Measurements from ENCODE around the gene SHC3.
A peak's percentile ranks its signal among the peaks of the same experiment; 100 is the strongest.

SHC3 gene

DNA sequence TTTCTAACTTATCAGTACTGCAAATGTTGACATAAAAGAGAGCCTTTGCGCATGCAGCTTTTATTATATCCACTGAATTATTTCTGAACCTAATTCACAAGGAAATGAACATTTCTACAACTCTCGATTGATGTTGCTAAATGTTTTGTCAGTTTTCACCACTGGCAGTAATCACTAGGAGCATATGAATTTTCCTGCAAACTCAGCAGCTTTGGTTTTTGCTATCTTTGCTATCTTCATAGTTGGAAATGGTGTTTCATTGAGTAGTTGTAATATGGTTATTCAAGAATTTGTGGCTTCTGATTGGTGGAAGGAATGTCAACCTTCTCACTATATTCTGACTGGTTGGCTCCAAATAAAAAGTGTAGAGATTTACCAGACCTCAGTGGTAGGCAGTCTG is 8.9 kb upstream of the SHC3 start:
- TF ChIP-seq, protein P1, sequence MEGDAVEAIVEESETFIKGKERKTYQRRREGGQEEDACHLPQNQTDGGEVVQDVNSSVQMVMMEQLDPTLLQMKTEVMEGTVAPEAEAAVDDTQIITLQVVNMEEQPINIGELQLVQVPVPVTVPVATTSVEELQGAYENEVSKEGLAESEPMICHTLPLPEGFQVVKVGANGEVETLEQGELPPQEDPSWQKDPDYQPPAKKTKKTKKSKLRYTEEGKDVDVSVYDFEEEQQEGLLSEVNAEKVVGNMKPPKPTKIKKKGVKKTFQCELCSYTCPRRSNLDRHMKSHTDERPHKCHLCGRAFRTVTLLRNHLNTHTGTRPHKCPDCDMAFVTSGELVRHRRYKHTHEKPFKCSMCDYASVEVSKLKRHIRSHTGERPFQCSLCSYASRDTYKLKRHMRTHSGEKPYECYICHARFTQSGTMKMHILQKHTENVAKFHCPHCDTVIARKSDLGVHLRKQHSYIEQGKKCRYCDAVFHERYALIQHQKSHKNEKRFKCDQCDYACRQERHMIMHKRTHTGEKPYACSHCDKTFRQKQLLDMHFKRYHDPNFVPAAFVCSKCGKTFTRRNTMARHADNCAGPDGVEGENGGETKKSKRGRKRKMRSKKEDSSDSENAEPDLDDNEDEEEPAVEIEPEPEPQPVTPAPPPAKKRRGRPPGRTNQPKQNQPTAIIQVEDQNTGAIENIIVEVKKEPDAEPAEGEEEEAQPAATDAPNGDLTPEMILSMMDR (IDR thresholded peaks at IDR 0.05; ENCODE audit: control insufficient read depth, extremely low read depth, insufficient read depth): no peak
- DNase-seq (ENCODE audit: low read depth): no peak
- H3K4me3 ChIP-seq (ENCODE audit: low read depth, low read length): no peak overlapping the region

DNA sequence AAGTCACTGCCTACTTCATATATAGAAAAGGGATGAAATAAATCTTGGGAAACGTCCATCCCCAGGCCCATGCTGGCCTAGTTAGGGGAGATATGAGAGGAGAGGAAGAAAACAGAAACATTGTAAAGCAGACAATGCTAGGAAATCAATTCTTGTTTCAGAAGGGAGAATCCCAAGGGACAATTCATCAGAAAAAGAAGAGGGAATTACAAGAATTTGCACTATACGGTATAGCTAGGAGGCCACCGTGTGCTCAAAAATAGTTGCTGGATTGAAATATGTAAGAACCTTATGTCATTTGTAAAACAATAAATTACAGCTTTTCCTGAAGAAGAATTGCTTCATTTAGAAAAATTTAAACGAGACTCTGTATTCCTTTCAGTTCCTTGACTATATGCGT is 8.3 kb upstream of the SHC3 start:
- H3K4me3 ChIP-seq (ENCODE audit: low read depth, low read length): no peak overlapping the region
- TF ChIP-seq, protein P1 (IDR thresholded peaks at IDR 0.05; ENCODE audit: control insufficient read depth, extremely low read depth, insufficient read depth): no peak
- DNase-seq (ENCODE audit: low read depth): no peak

DNA sequence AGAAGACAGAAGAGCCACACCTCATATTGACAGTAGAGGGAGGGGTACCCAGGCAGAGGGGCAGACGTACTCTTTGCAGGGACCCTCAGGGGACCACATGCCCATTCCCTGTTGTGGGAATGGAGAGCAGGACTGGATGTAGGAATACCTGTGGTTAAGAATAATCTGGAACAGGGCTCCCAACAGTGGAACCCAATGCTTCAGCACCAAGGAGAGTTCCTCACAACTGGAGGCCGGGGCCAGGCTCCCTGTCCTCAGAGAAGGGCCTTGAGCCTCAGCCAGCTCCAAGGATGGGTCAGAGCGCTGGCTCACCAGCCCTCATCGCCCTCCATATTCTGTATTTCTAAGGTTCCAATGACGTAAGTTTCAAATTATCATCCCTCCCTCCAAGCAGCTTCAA is 7.4 kb upstream of the SHC3 start:
- no peak overlapping the region for H3K4me3 ChIP-seq (ENCODE audit: low read depth, low read length)
- TF ChIP-seq, protein P1 (IDR thresholded peaks at IDR 0.05; ENCODE audit: control insufficient read depth, extremely low read depth, insufficient read depth): no peak
- DNase-seq (ENCODE audit: low read depth): no peak

DNA sequence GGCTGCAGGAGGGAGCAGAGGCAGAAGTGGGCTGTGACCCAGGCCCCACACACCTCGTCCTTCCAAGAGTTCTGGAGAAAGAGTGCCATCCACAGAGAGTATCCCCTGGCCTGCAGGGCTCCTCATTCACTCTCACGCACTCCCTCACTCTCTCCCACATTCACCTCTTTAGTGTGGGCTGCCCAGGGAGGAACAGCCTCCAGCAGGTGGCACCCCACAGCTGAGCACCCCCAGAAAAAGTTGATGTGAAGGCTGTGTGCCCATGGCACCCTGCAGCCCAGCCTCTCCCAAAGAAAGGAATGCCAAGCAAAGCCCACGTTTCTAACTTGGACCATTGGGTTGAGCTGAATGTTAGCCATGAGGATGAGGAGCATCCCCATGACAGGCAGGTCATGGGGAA is 4.5 kb upstream of the SHC3 start:
- H3K4me3 ChIP-seq (ENCODE audit: low read depth, low read length): no peak overlapping the region
- DNase-seq (ENCODE audit: low read depth): no peak
- TF ChIP-seq, protein P1 (IDR thresholded peaks at IDR 0.05; ENCODE audit: control insufficient read depth, extremely low read depth, insufficient read depth): 0 out of 2 replicates have a peak, but pooled peaks have one; percentile 22

DNA sequence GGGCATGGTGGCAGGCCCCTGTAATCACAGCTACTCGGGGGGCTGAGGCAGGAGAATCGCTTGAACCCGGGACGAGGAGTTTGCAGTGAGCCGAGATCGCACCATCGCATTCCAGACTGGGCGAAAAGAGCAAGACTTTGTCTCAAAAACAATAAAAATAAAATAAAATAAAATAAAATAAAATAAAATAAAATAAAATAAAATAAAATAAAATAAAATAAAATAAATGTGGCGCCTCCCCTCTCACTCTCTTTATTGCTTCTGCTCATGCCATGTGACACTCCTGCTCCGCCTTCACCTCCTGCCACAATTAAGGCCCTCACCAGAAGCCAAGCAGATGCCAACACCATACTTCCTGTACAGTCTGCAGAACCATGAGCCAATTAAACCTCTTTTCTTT is 3.8 kb upstream of the SHC3 start:
- no peak for DNase-seq (ENCODE audit: low read depth)
- no peak overlapping the region for H3K4me3 ChIP-seq (ENCODE audit: low read depth, low read length)
- TF ChIP-seq, protein P1 (IDR thresholded peaks at IDR 0.05; ENCODE audit: control insufficient read depth, extremely low read depth, insufficient read depth): no peak

- DNase-seq (ENCODE audit: low read depth): peak; percentile 92
- H3K4me3 ChIP-seq (ENCODE audit: low read depth, low read length): peak overlapping the region; percentile 53
- TF ChIP-seq, protein P1 (IDR thresholded peaks at IDR 0.05; ENCODE audit: control insufficient read depth, extremely low read depth, insufficient read depth): no peak
These were observed 1.5 kb upstream of the SHC3 start for GRCh38 chr9:89179895-89180734.

- DNase-seq (ENCODE audit: low read depth): no peak
- peak overlapping the region; percentile 53 for H3K4me3 ChIP-seq (ENCODE audit: low read depth, low read length)
- TF ChIP-seq, protein P1 (IDR thresholded peaks at IDR 0.05; ENCODE audit: control insufficient read depth, extremely low read depth, insufficient read depth): no peak
These were observed 899 bp upstream of the SHC3 start for GRCh38 chr9:89179540-89179894.

All from LNCaP clone FGC (cell line).